Stimulated activated CD4-positive, alpha-beta T cell treated with anti-CD3 and anti-CD28 coated beads, Interleukin-15, amount 100 ng/mL, for 24 hours (primary cell): ENCODE data around the gene ACY1.
"Not testable (repeated sequence)": the region's sequence is repeated elsewhere in the genome, so short reads cannot be mapped to it uniquely, and the experiment has no call there.

Experiments used
- DNase-seq: peaks from one replicate; pipeline ENCODE4 v3.0.0-alpha.2; 2020

Gene ACY1

DNA sequence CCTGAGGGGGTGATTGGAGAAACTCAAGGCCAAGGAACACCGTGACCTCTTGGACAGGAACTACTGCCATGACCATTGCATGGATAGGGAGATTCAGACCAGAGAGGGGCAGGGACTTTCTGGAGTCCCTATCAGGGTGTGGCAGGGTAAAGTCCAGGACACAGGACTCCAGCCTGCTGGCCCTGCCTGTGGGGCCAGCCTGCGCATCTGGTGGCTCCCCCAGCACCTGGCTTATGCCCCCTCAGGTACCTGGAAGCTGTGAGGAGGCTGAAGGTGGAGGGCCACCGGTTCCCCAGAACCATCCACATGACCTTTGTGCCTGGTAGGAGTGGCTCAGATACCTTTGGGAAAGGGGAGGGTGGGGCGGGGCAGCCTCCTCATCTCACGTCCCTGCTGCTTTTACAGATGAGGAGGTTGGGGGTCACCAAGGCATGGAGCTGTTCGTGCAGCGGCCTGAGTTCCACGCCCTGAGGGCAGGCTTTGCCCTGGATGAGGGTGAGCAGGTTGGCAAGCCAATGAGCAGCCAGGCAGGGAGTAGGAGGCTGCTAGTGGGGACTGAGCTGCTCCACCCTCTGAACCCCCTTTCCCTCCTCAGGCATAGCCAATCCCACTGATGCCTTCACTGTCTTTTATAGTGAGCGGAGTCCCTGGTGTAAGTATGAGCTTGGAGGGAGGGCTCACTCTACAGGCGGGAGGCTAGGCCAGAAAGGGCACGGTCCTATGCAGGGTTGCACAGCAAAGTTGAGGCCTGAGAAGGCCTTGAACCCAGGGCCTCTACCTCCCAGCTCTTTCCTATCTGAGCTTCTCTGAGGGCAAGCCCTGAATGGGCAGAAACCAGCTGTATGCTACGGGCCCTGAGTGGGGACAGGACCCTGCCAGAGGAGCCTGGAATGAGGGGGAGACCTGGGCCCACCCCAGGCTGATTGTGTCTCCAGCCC, 2.9 kb downstream of the ACY1 start:
- no peak for DNase-seq

GRCh38 chr3:51987568-51987967, 4.2 kb downstream of the ACY1 start:
- DNase-seq, result no peak

GRCh38 chr3:51988286-51989146, 5.2 kb downstream of the ACY1 start:
- no peak for DNase-seq

- DNase-seq, result peak; percentile 47
Measured at GRCh38 chr3:51990501-51990971, 7.2 kb downstream of the ACY1 start.

- no peak for DNase-seq
Measured at GRCh38 chr3:51992017-51992682, 8.8 kb downstream of the ACY1 start.

- not testable (repeated sequence) for DNase-seq
Measured at GRCh38 chr3:51993657-51994056, 10.3 kb downstream of the ACY1 start.

GRCh38 chr3:51994530-51994929, 11.2 kb downstream of the ACY1 start:
- no peak for DNase-seq

DNA sequence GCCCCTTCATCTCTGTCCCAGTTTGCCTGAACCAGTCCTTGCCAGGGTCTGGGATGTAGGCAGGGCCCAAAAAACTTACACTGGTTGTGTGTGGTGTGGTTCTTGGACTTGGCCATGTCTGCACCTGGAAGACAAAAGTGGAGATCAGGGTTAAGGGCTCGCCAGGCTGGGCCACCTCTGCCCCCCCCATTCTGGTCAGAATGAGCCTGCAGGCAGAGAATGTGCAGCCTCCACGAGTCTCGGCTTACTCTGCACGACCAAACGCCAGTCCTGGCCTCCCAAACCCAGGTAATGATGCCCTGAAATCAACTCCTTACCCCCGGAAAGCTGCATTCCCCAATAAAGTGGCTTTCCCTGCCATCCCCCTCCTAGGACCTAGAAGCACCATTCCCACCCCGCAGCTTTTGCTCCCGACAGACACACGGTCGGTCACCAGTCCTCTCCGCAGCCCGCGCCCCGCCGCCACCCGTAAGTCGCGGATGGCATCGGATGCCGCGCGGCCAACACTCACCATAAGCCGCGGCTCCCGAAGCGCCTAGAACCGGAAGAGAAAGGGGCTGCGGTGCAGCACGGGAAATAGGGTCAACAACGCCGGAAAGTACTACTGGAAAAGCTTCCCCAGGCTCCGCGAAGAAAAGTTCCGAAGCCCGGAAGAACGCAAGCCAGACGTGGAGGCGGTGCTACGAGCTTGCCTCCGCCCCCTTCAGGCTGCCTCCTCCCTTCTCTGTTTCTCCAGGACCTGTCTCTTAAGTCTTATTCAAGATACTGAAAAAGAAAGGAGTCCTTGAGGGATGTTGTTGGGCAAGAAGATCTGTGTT, 12.2 kb downstream of the ACY1 start, which contains the start of gene RPL29:
Gene RPL29 (minus strand): TSS at position 550 of the 818 bp plus-strand sequence. CDS start 434 bp downstream, at position 116.
- DNase-seq, result peak; percentile 93

- no peak for DNase-seq
Measured at GRCh38 chr3:51997172-51997571, 13.8 kb downstream of the ACY1 start.

- no peak for DNase-seq
Measured at GRCh38 chr3:51997935-51998596, 14.7 kb downstream of the ACY1 start.

DNA sequence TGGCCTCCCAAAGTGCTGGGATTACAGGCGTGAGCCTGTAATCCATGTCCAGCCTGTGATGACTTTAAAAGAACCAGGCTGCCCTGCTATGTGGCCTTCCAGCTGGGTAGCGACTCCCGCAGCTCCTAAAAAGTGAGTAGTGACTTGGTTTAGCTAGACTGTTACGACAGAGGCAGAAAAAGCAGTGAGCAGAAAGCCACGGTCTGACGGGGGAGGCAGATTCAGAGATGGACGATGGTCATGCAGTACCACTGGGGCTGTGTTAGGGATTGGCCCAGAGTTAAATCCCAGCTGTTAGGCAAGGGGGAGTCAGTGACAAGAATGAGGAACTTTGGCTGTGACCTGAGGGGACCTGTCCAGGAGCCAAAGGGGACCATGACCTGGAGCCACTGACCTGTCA, 15.4 kb downstream of the ACY1 start:
- no peak for DNase-seq

- no peak for DNase-seq
Measured at GRCh38 chr3:51999846-52000245, 16.5 kb downstream of the ACY1 start.

GRCh38 chr3:52001443-52001974, 18.2 kb downstream of the ACY1 start:
- DNase-seq, result peak; percentile 89

DNA sequence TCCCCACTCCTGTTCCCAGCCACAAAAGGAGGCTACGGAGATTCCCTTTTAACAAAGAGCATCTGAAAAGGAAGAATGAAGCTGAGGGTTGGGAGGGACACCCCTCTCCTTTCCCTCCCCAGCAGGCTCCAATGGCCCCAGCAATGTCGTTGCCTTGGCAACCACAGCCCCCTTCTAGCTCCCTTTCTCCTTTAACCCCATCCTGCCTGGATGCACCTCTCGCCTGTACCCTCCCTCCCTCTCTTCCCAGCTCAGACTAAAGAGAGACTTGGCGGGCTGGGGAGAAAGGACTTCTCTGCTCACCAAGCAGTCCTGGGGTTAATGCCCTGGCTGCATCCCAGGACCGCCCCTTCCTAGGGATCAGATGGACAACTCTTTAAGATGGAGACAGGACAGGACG, 19.4 kb downstream of the ACY1 start:
- no peak for DNase-seq

DNA sequence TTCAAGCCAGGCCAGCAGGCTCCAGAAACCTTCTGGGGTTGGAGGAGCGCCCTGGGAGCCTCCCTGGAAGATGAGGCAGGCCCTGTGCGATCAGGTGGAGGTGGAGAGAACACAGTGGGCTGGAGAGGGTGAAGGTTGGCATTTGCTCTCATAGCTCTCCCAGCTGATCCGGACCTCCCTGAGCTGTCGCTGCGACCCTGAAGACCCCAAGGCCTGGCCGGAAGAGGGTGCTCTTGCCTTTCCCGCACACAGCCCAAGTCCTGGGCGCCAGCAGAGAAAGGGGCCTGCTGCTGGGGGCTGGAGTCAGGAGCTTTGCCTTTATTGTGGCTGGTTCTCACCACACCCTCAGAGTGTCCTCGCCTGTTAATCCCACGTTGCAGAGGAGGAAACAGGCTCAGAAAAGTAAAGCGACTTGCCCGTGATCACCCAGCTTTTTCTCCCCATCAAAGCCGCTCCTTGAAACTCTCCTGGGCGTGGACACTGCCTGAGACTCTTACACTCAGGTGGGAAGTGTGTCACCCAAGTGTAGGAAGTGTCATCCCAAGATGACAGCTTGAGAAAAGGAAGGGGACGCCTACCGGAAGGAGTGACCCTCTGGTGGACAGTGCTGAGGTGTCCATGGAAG, 20.9 kb downstream of the ACY1 start:
- no peak for DNase-seq

- no peak for DNase-seq
Measured at GRCh38 chr3:52004906-52005395, 21.6 kb downstream of the ACY1 start.

- no peak for DNase-seq
Measured at GRCh38 chr3:52005571-52005986, 22.2 kb downstream of the ACY1 start.

GRCh38 chr3:52006017-52006819, 22.9 kb downstream of the ACY1 start:
- no peak for DNase-seq

- DNase-seq, result no peak
Measured at GRCh38 chr3:52006820-52007133, 23.4 kb downstream of the ACY1 start.

- DNase-seq, result no peak
Measured at GRCh38 chr3:52007291-52007690, 24.0 kb downstream of the ACY1 start.
